MM.1S (cell line): ENCODE measurements around the gene IL18RAP.

Experiments used
- DNase-seq: peaks from one replicate; pipeline ENCODE4 v3.0.0-alpha.2; 2015
- H2AFZ ChIP-seq: fragments of 300-600 bp; sonication (generic); 2 replicates; pipeline ENCODE4 v1.6.0; 2016; ENCODE audit warnings: antibody characterized with exemption, low read length
- H3F3A ChIP-seq: fragments of 300-600 bp; sonication (generic); 2 replicates; pipeline ENCODE4 v1.6.1; 2016; ENCODE audit warnings: mild to moderate bottlenecking, antibody characterized with exemption, low read length, moderate library complexity, mixed read lengths; ENCODE audit not compliant: insufficient read depth
- H3K27ac ChIP-seq: fragments of 300-600 bp; sonication (generic); 2 replicates; pipeline ENCODE4 v1.5.1; 2016; ENCODE audit warnings: mild to moderate bottlenecking, low read length
- H3K27me3 ChIP-seq: fragments of 300-600 bp; sonication (generic); replicated peaks from 2 replicates; pipeline ENCODE4 v1.6.0; 2016; ENCODE audit warnings: low read length; ENCODE audit not compliant: insufficient read depth
- H3K36me3 ChIP-seq: fragments of 300-600 bp; sonication (generic); replicated peaks from 2 replicates; pipeline ENCODE4 v1.6.1; 2016; ENCODE audit warnings: mild to moderate bottlenecking, low read length, mixed read lengths; ENCODE audit not compliant: insufficient read depth
- H3K4me1 ChIP-seq: fragments of 300-600 bp; sonication (generic); 2 replicates; pipeline ENCODE4 v1.6.1; 2016; ENCODE audit warnings: low read length, mixed read lengths
- H3K4me2 ChIP-seq: fragments of 300-600 bp; sonication (generic); 2 replicates; pipeline ENCODE4 v1.6.0; 2016; ENCODE audit warnings: low read depth, low read length
- H3K4me3 ChIP-seq: fragments of 300-600 bp; sonication (generic); 2 replicates; pipeline ENCODE4 v1.5.1; 2016; ENCODE audit warnings: low read length, mixed read lengths
- H3K79me2 ChIP-seq: fragments of 300-600 bp; sonication (generic); 2 replicates; pipeline ENCODE4 v1.6.1; 2016; ENCODE audit warnings: mixed run types, low read length, mixed read lengths
- H3K9ac ChIP-seq: fragments of 300-600 bp; sonication (generic); 2 replicates; pipeline ENCODE4 v1.6.1; 2016; ENCODE audit warnings: low read length, mixed read lengths
- H3K9me2 ChIP-seq: fragments of 300-600 bp; sonication (generic); replicated peaks from 2 replicates; pipeline ENCODE4 v1.6.1; 2016; ENCODE audit warnings: mild to moderate bottlenecking, low read length, mixed read lengths; ENCODE audit not compliant: insufficient read depth
- H3K9me3 ChIP-seq: fragments of 300-600 bp; sonication (generic); replicated peaks from 2 replicates; pipeline ENCODE4 v1.6.1; 2016; ENCODE audit warnings: mild to moderate bottlenecking, low read length, mixed read lengths; ENCODE audit not compliant: insufficient read depth
- H4K20me1 ChIP-seq: fragments of 300-600 bp; sonication (generic); 2 replicates; pipeline ENCODE4 v1.6.1; 2016; ENCODE audit warnings: mild to moderate bottlenecking, low read length, moderate library complexity, mixed read lengths; ENCODE audit not compliant: insufficient read depth
- EZH2 ChIP-seq: fragments of 300-600 bp; sonication (generic); optimal IDR thresholded peaks from 2 replicates; pipeline ENCODE3; 2017; ENCODE audit warnings: low read depth, mild to moderate bottlenecking, antibody characterized with exemption, low read length, mixed read lengths
- EZH2phosphoT487 ChIP-seq: fragments of 300-600 bp; sonication (generic); IDR thresholded peaks from 2 replicates; pipeline ENCODE4 v1.6.1; 2018; ENCODE audit warnings: antibody characterized with exemption, low read length
- TF ChIP-seq, protein P1 (sequence below): fragments of 300-600 bp; sonication (generic); IDR thresholded peaks from 2 replicates; pipeline ENCODE4 v1.5.1; 2016; ENCODE audit warnings: antibody characterized with exemption, low read length, mixed read lengths

Gene IL18RAP

DNA sequence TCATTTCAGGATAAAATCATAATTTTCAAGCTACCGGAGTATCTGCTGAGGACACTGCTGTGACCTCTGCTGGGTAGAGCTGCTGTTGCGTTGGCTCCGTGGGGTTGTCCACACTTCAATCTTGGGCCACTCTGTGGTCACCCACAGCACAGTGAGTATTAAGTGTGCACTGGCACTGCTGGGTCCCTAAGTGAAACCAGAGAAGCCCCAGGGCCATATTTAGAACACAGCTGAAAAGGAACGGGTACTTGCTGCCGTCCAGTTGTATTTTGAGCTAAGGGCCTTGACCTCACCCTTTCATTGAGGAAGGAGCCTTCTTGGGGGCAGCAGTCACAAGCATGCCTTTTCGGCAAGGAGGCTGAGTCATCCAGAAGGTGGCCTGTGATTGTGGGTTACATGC is 60.1 kb downstream of the IL18RAP start:
- Histone ChIP-seq H3K79me2 (no peaks in the 10 kb centered on the region), H3K9me2 (no peaks in the 10 kb centered on the region), H3K27ac (no peak overlapping the region), H3K4me1 (no peaks in the 10 kb centered on the region), H3K36me3 (no peaks in the 10 kb centered on the region), H3K4me2 (no peak overlapping the region), H2AFZ (no peak overlapping the region), H3K27me3 (no peaks in the 10 kb centered on the region), H3K9ac (no peak overlapping the region), H3K9me3 (no peaks in the 10 kb centered on the region), H3K4me3 (no peak overlapping the region), H3F3A (no peaks in the 10 kb centered on the region), H4K20me1 (no peaks in the 10 kb centered on the region)
- TF ChIP-seq EZH2phosphoT487 (no peak), EZH2 (no peak)
- TF ChIP-seq, protein P1, sequence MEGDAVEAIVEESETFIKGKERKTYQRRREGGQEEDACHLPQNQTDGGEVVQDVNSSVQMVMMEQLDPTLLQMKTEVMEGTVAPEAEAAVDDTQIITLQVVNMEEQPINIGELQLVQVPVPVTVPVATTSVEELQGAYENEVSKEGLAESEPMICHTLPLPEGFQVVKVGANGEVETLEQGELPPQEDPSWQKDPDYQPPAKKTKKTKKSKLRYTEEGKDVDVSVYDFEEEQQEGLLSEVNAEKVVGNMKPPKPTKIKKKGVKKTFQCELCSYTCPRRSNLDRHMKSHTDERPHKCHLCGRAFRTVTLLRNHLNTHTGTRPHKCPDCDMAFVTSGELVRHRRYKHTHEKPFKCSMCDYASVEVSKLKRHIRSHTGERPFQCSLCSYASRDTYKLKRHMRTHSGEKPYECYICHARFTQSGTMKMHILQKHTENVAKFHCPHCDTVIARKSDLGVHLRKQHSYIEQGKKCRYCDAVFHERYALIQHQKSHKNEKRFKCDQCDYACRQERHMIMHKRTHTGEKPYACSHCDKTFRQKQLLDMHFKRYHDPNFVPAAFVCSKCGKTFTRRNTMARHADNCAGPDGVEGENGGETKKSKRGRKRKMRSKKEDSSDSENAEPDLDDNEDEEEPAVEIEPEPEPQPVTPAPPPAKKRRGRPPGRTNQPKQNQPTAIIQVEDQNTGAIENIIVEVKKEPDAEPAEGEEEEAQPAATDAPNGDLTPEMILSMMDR, result no peak
- no peak for DNase-seq

DNA sequence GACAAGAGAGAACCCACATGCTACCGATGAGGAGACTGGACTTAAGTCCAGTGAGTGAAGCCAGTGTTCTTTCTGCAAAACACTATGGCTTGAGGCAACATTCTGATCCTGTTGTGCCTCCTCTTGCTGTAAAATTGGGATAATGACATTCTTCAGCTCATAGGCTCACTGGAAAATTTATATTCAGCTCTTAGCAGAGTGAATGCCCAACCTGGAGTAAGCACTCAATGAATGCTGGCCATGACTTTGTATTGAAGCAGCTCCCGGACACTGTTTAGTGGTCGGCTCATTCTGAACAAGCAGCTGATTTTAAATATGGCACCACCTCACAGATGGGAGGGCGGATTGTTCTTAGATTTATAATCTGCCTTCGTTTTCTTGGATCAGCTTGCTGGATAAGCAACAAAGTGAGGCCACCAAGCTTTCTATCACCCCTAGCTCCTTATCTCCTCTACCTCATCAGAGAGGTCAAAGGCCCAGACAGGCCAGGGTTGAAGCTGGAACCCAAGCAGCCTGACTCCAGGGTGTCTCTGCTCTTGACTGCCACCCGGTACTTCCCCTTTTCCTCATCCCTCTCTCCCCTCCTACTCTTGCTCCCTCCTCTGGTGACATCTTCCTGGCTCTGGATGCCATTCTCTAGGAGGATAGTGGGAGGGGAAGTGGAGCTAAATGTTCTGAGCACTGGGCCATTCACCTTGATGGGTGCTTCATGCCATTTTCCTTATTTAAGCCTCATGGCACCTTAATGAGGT is 61.5 kb downstream of the IL18RAP start:
- DNase-seq, result no peak
- no peak overlapping the region for H3K4me2 ChIP-seq

DNA sequence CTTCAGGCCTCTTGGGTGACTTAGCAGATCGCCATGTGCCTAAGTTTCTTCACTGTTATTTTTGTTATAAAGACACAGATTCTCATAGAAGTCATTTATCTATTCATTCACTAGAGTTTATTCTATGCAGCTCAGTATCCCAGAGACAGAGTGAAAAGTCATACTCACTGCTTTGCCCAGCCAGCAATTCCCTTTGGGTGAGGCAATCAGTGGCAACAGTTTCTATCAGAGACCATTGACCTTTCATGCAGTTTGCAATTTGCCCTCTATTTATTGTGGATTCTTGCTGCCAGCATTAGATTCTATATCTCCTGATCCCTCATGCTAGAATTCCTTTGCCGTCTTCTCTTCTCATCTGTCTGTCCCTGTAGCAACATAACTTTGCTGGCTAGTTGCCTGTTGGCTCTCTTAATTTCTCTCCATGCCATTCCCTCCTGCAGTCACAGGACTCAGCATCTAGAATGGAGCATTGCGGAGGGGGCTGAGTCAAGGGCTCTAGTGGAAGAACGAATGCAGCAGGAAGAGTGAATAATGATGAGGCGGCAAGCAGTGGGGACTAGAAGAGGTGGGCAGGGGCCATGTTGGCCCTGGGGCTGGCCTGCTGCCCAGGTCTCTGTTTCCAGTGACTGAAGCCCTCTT is 62.3 kb downstream of the IL18RAP start:
- Histone ChIP-seq H3K27ac (no peak overlapping the region), H3K9ac (no peak overlapping the region), H3K9me2 (no peaks in the 10 kb centered on the region), H3K4me3 (no peak overlapping the region), H3K4me2 (no peak overlapping the region), H3K9me3 (no peaks in the 10 kb centered on the region), H3K4me1 (no peaks in the 10 kb centered on the region), H3F3A (no peaks in the 10 kb centered on the region), H4K20me1 (no peaks in the 10 kb centered on the region), H3K27me3 (no peaks in the 10 kb centered on the region), H3K36me3 (no peaks in the 10 kb centered on the region), H2AFZ (no peak overlapping the region), H3K79me2 (no peaks in the 10 kb centered on the region)
- no peak for TF ChIP-seq EZH2phosphoT487
- TF ChIP-seq, protein P1, result no peak
- TF ChIP-seq EZH2, result no peak
- no peak for DNase-seq

More for the DNA sequence above, 61.5 kb downstream of the IL18RAP start:
- no peaks in the 10 kb centered on the region for H3K9me2 ChIP-seq
- no peak overlapping the region for H3K27ac ChIP-seq
- H3K4me3 ChIP-seq, result no peak overlapping the region
- no peaks in the 10 kb centered on the region for H3K9me3 ChIP-seq
- no peaks in the 10 kb centered on the region for H3F3A ChIP-seq
- no peaks in the 10 kb centered on the region for H3K36me3 ChIP-seq
- no peak for TF ChIP-seq EZH2
- H4K20me1 ChIP-seq, result no peaks in the 10 kb centered on the region
- H3K4me1 ChIP-seq, result no peaks in the 10 kb centered on the region
- no peaks in the 10 kb centered on the region for H3K79me2 ChIP-seq
- no peak overlapping the region for H3K9ac ChIP-seq
- no peaks in the 10 kb centered on the region for H3K27me3 ChIP-seq
- no peak overlapping the region for H2AFZ ChIP-seq
